T-cell (primary cell): ENCODE results near the gene CLASRP. TPM values are rescaled to one million over a fixed set of nuclear protein-coding genes. Genes with fewer than 3 reads are reported as not detected.
"Not testable (repeated sequence)": the region's sequence is repeated elsewhere in the genome, so short reads cannot be mapped to it uniquely, and the experiment has no call there.

Source experiments
- ATAC-seq, 4 experiments: fragments of 200-7000 bp in 3 of 4; fragments of 150-1000 bp in 1 of 4; cut with Tn5 transposase; replicated peaks in 1 of 4; 1 replicate in 3 of 4; 2 replicates in 1 of 4; pipeline ENCODE4 v1.10.0; 2021; ENCODE audit warnings: moderate library complexity in 3 of 4, mild to moderate bottlenecking in 2 of 4, moderate number of reproducible peaks in 1 of 4
- CTCF ChIA-PET, 2 donors: fragments of 300-600 bp; sonication (Branson Sonifier 250); formaldehyde crosslinking; loops; one replicate each; lab custom pipeline; 2022; ENCODE audit warnings: antibody characterized with exemption in 2 of 2; lab: Charles Lee
- POLR2A ChIA-PET, 2 donors: fragments of 300-600 bp; sonication (Branson Sonifier 250); formaldehyde crosslinking; loops; one replicate each; lab custom pipeline; 2022; ENCODE audit warnings: antibody characterized with exemption in 2 of 2; lab: Charles Lee
- DNase-seq, 35 experiments: peaks; one replicate each; pipeline versions ENCODE4 v3.0.0 to v3.0.0-alpha.2; 2013 to 2023
- H3K27ac ChIP-seq: one replicate; pipeline ENCODE4 v1.5.1; 2013; ENCODE audit warnings: low read length
- H3K27me3 ChIP-seq, 2 experiments: replicated peaks in 1 of 2; 1 replicate in 1 of 2; 2 replicates in 1 of 2; pipeline versions ENCODE4 v1.6.1 to v1.7.0; 2013; ENCODE audit warnings: low read length in 1 of 2, mixed read lengths in 1 of 2; ENCODE audit not compliant: control insufficient read depth in 2 of 2, insufficient read depth in 2 of 2; ENCODE audit errors: extremely low read depth in 1 of 2
- H3K36me3 ChIP-seq, 2 donors: 1 replicate in 1 of 2; 2 replicates in 1 of 2; pipeline versions ENCODE4 v1.6.1 to v1.7.0; 2013; ENCODE audit warnings: low read length in 1 of 2; ENCODE audit not compliant: control insufficient read depth in 2 of 2, insufficient read depth in 1 of 2; ENCODE audit errors: extremely low read depth in 1 of 2
- H3K4me1 ChIP-seq, 2 experiments: 1 replicate in 1 of 2; 2 replicates in 1 of 2; pipeline versions ENCODE4 v1.6.1 to v1.7.0; 2013; ENCODE audit warnings: low read length in 2 of 2, mixed read lengths in 1 of 2; ENCODE audit not compliant: insufficient read depth in 2 of 2, control insufficient read depth in 1 of 2; ENCODE audit errors: extremely low read depth in 1 of 2
- H3K4me3 ChIP-seq, 2 donors: 1 replicate in 1 of 2; 2 replicates in 1 of 2; pipeline versions ENCODE4 v1.5.1 to v1.7.0; 2013; ENCODE audit warnings: mild to moderate bottlenecking in 2 of 2, low read length in 1 of 2, moderate library complexity in 1 of 2; ENCODE audit not compliant: control insufficient read depth in 1 of 2; ENCODE audit errors: extremely low read depth in 1 of 2
- H3K9me3 ChIP-seq: 2 replicates; pipeline ENCODE4 v1.7.0; 2013
- H3K27ac Mint-ChIP-seq, 2 donors: one replicate each; pipeline ENCODE4 v1.8.0; 2020 to 2021; ENCODE audit warnings: mild to moderate bottlenecking in 2 of 2, mixed read lengths in 2 of 2
- H3K27me3 Mint-ChIP-seq, 2 donors: one replicate each; pipeline ENCODE4 v1.8.0; 2021 to 2022; ENCODE audit warnings: mixed read lengths in 2 of 2
- H3K36me3 Mint-ChIP-seq: one replicate; pipeline ENCODE4 v1.8.0; 2021; ENCODE audit warnings: mixed read lengths
- H3K4me1 Mint-ChIP-seq, 3 donors: one replicate each; pipeline ENCODE4 v1.8.0; 2020 to 2022; ENCODE audit warnings: mixed read lengths in 3 of 3, mild to moderate bottlenecking in 1 of 3
- H3K4me3 Mint-ChIP-seq, 3 donors: one replicate each; pipeline ENCODE4 v1.8.0; 2020 to 2022; ENCODE audit warnings: mild to moderate bottlenecking in 3 of 3, mixed read lengths in 3 of 3, moderate library complexity in 3 of 3
- H3K9me3 Mint-ChIP-seq, 3 donors: one replicate each; pipeline ENCODE4 v1.8.0; 2020 to 2022; ENCODE audit warnings: mixed read lengths in 3 of 3
- WGBS: methylation state at CpG from one replicate; pipeline ENCODE4 v1.1.5; 2013; ENCODE audit warnings: missing lambda C conversion rate; ENCODE audit not compliant: insufficient coverage; 5-methylcytosine and 5-hydroxymethylcytosine counted together
- total RNA-seq, 35 experiments: library from RNA in 6 of 35; stranded (reverse) in 6 of 35; fragments of 120-200 nt in 1 of 35; gene quantifications; one replicate each; pipeline versions ENCODE4 v1.2.1 to v1.2.4 and lab custom pipeline; 2013 to 2026

Gene CLASRP
- total RNA-seq, 5 donors from 2014 or later (not counting 1 experiment from before 2014, with no cell fraction given), result 141 to 153 (median 149) TPM

GRCh38 chr19:45117167-45117594 lies 78.3 kb downstream of the CLASRP start:
- ChIA-PET CTCF (interaction anchor here in 1 of 2 donors (0.6 kb wide), 1 partner anchor 662 kb away, joined by 3 read pairs; no protein-coding TSS in a partner anchor), POLR2A (no interaction called here)
- H3K27ac ChIP-seq, result no peak overlapping the region
- peak in 26 of 35 experiments; percentile 7 to 55 (median 22) for DNase-seq
- no peaks in the 10 kb centered on the region for H3K27me3 ChIP-seq
- Mint-ChIP-seq H3K4me3 (peak overlapping the region; percentile 25 to 72 (median 54)), H3K36me3 (no peaks in the 10 kb centered on the region), H3K27me3 (no peaks in the 10 kb centered on the region), H3K4me1 (peaks cover 67 to 76% (median 68%) of the 10 kb centered on the region in 3 donors), H3K27ac (peak overlapping the region; percentile 56 to 72), H3K9me3 (no peaks in the 10 kb centered on the region)
- WGBS, result 5% methylated on average over 14 of the region's 16 CpGs
- peak; percentile 53 to 88 (median 75) for ATAC-seq
- peaks cover 23 to 65% of the 10 kb centered on the region in 2 experiments for H3K4me1 ChIP-seq
- no peaks in the 10 kb centered on the region for H3K9me3 ChIP-seq
- H3K4me3 ChIP-seq, result peak overlapping the region in 1 of 2 donors; percentile 41
- peaks cover 0 to 3% of the 10 kb centered on the region in 2 donors for H3K36me3 ChIP-seq

- ATAC-seq (peak in 2 of 4 experiments; percentile 9 to 19), DNase-seq (no peak)
- H3K4me3 Mint-ChIP-seq, result peak overlapping the region in 1 of 3 donors; percentile 72
- Histone ChIP-seq H3K9me3 (no peaks in the 10 kb centered on the region), H3K4me3 (peak overlapping the region in 1 of 2 donors; percentile 41), H3K4me1 (peaks cover 23 to 70% of the 10 kb centered on the region in 2 experiments), H3K27ac (no peak overlapping the region), H3K36me3 (peaks cover 0 to under 1% of the 10 kb centered on the region in 2 donors), H3K27me3 (no peaks in the 10 kb centered on the region)
- H3K27me3 Mint-ChIP-seq, result no peaks in the 10 kb centered on the region
- no peaks in the 10 kb centered on the region for H3K9me3 Mint-ChIP-seq
- peaks cover 71 to 81% (median 72%) of the 10 kb centered on the region in 3 donors for H3K4me1 Mint-ChIP-seq
- H3K36me3 Mint-ChIP-seq, result no peaks in the 10 kb centered on the region
- POLR2A ChIA-PET, result no interaction called here
- WGBS, result 73% methylated on average over 6 of the region's 12 CpGs
- CTCF ChIA-PET, result interaction anchor here in 1 of 2 donors (0.6 kb wide), 1 partner anchor 35 kb away, joined by 3 read pairs; no protein-coding TSS in a partner anchor
- H3K27ac Mint-ChIP-seq, result no peak overlapping the region
Measured at GRCh38 chr19:45117671-45118070, 78.8 kb downstream of the CLASRP start.

- ChIA-PET POLR2A (no interaction called here), CTCF (interaction anchor here in 1 of 2 donors (0.6 kb wide), 1 partner anchor 35 kb away, joined by 3 read pairs; no protein-coding TSS in a partner anchor)
- no peaks in the 10 kb centered on the region for H3K36me3 ChIP-seq
- Mint-ChIP-seq H3K4me3 (peak overlapping the region in 1 of 3 donors; percentile 72), H3K27ac (peak overlapping the region; percentile 58 to 71), H3K4me1 (peaks cover 71 to 82% (median 72%) of the 10 kb centered on the region in 3 donors), H3K36me3 (no peaks in the 10 kb centered on the region), H3K9me3 (no peaks in the 10 kb centered on the region), H3K27me3 (no peaks in the 10 kb centered on the region)
- no peaks in the 10 kb centered on the region for H3K27me3 ChIP-seq
- no peak overlapping the region for H3K27ac ChIP-seq
- 81% methylated on average over 5 of the region's 5 CpGs for WGBS
- DNase-seq (no peak), ATAC-seq (no peak)
- peaks cover 23 to 71% of the 10 kb centered on the region in 2 experiments for H3K4me1 ChIP-seq
- no peaks in the 10 kb centered on the region for H3K9me3 ChIP-seq
- H3K4me3 ChIP-seq, result peak overlapping the region in 1 of 2 donors; percentile 21
Measured at GRCh38 chr19:45118106-45118505, 79.3 kb downstream of the CLASRP start.

GRCh38 chr19:45118591-45119355 lies 79.9 kb downstream of the CLASRP start:
- H3K9me3 Mint-ChIP-seq, H3K36me3 ChIP-seq, H3K9me3 ChIP-seq, ATAC-seq, H3K27ac ChIP-seq, H3K27me3 Mint-ChIP-seq, H3K36me3 Mint-ChIP-seq, H3K4me3 ChIP-seq, H3K27me3 ChIP-seq: not testable (repeated sequence)
- Mint-ChIP-seq H3K4me3 (peak overlapping the region; percentile 21 to 72 (median 41)), H3K27ac (peak overlapping the region; percentile 27 to 58), H3K4me1 (peaks cover 71 to 81% (median 73%) of the 10 kb centered on the region in 3 donors)
- peaks cover 23 to 66% of the 10 kb centered on the region in 2 experiments for H3K4me1 ChIP-seq
- WGBS, result 60% methylated on average over 11 of the region's 18 CpGs
- ChIA-PET CTCF (interaction anchor here in 1 of 2 donors (0.8 kb wide), 1 partner anchor 68 kb away, joined by 4 read pairs; no protein-coding TSS in a partner anchor), POLR2A (interaction anchor here in 1 of 2 donors (0.5 kb wide), 1 partner anchor 217 kb away, joined by 5 read pairs; no protein-coding TSS in a partner anchor)
- peak in 1 of 35 experiments; percentile 22 for DNase-seq

- Mint-ChIP-seq H3K4me3 (peak overlapping the region in 1 of 3 donors; percentile 72), H3K27ac (no peak overlapping the region), H3K27me3 (no peaks in the 10 kb centered on the region), H3K36me3 (no peaks in the 10 kb centered on the region), H3K4me1 (peaks cover 75 to 82% (median 77%) of the 10 kb centered on the region in 3 donors), H3K9me3 (no peaks in the 10 kb centered on the region)
- Histone ChIP-seq H3K4me1 (peaks cover 23 to 60% of the 10 kb centered on the region in 2 experiments), H3K4me3 (no peak overlapping the region), H3K9me3 (no peaks in the 10 kb centered on the region), H3K27me3 (no peaks in the 10 kb centered on the region), H3K27ac (no peak overlapping the region), H3K36me3 (no peaks in the 10 kb centered on the region)
- ChIA-PET POLR2A (no interaction called here), CTCF (interaction anchor here in 1 of 2 donors (0.8 kb wide), 1 partner anchor 68 kb away, joined by 4 read pairs; no protein-coding TSS in a partner anchor)
- no CpG with 5 or more reads among the region's 6 CpGs for whole genome bisulfite sequencing
- DNase-seq, result no peak
- ATAC-seq, result no peak
Measured at GRCh38 chr19:45119582-45119981, 80.7 kb downstream of the CLASRP start.
